ENCODE measurements around the gene UROC1.

DNA sequence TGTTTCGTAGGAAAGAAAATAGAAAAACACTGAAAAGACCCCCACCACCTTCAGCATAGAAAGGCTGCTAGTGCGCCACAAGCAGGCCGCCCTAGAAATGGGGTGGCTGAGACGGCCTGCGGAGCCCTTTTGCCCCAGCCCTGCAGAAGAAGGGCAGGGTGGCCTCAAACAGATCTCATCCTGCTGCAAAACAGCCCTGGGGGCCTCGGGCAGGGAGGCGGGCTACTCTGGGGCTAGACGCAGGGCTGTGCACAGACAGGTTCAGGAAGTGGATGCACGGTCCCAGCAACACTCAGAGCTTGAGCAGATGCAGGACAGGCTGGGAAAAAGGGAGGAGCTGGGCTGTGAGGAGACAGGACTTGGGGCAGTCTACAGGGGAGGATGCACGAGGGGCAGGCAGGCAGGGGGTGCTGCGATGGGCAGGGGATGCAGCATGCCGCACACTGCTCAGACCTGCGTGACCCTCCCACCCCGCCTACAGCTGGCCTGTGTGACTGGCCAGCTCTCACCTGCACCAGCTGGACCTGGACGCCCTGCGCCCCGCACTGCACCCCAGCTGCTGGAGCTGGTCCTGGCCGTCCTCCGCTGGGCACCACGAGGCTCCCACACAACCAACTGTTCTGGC lies 76.2 kb downstream of the UROC1 start:
- no peak for TF ChIP-seq POLR2A (IDR thresholded peaks at IDR 0.05)
- TF ChIP-seq, protein P1, sequence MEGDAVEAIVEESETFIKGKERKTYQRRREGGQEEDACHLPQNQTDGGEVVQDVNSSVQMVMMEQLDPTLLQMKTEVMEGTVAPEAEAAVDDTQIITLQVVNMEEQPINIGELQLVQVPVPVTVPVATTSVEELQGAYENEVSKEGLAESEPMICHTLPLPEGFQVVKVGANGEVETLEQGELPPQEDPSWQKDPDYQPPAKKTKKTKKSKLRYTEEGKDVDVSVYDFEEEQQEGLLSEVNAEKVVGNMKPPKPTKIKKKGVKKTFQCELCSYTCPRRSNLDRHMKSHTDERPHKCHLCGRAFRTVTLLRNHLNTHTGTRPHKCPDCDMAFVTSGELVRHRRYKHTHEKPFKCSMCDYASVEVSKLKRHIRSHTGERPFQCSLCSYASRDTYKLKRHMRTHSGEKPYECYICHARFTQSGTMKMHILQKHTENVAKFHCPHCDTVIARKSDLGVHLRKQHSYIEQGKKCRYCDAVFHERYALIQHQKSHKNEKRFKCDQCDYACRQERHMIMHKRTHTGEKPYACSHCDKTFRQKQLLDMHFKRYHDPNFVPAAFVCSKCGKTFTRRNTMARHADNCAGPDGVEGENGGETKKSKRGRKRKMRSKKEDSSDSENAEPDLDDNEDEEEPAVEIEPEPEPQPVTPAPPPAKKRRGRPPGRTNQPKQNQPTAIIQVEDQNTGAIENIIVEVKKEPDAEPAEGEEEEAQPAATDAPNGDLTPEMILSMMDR (IDR thresholded peaks at IDR 0.05), result no peak

All from testis (tissue), 2 donors.